GM18867 (cell line): Measurements from ENCODE around the gene CDCA3.
"Not testable (repeated sequence)": the region's sequence is repeated elsewhere in the genome, so short reads cannot be mapped to it uniquely, and the experiment has no call there.

Experiments
- ATAC-seq: cut with Tn5 transposase; IDR thresholded peaks from one replicate; pipeline ENCODE4 v1.9.1; 2021; ENCODE audit warnings: mild to moderate bottlenecking, moderate library complexity; ENCODE audit not compliant: unreplicated experiment

CDCA3 gene

GRCh38 chr12:6851153-6851920, at the start of gene CDCA3:
Gene CDCA3, minus strand, starts transcription at chr12:6851286. Its CDS starts 334 bp downstream, at chr12:6850952.
- peak; percentile 54 for ATAC-seq

GRCh38 chr12:6899837-6900519, 48.9 kb upstream of the CDCA3 start:
- no peak for ATAC-seq

- no peak for ATAC-seq
Measured at GRCh38 chr12:6899427-6899826, 48.3 kb upstream of the CDCA3 start.

GRCh38 chr12:6896846-6897435, 45.9 kb upstream of the CDCA3 start:
- no peak for ATAC-seq

- no peak for ATAC-seq
Measured at GRCh38 chr12:6894321-6894720, 43.2 kb upstream of the CDCA3 start.

GRCh38 chr12:6892683-6893082, 41.6 kb upstream of the CDCA3 start:
- not testable (repeated sequence) for ATAC-seq

- ATAC-seq = no peak
Measured at GRCh38 chr12:6891646-6892001, 40.5 kb upstream of the CDCA3 start.

- peak; percentile 92 for ATAC-seq
Measured at GRCh38 chr12:6890789-6891645, 39.9 kb upstream of the CDCA3 start.

- ATAC-seq = not testable (repeated sequence)
Measured at GRCh38 chr12:6889775-6890573, 38.9 kb upstream of the CDCA3 start.

GRCh38 chr12:6888794-6889193, 37.7 kb upstream of the CDCA3 start:
- ATAC-seq = not testable (repeated sequence)

GRCh38 chr12:6888360-6888759, 37.3 kb upstream of the CDCA3 start:
- no peak for ATAC-seq

- no peak for ATAC-seq
Measured at GRCh38 chr12:6887460-6887859, 36.4 kb upstream of the CDCA3 start.

- ATAC-seq = not testable (repeated sequence)
Measured at GRCh38 chr12:6886206-6886999, 35.3 kb upstream of the CDCA3 start.

GRCh38 chr12:6884539-6884938, 33.5 kb upstream of the CDCA3 start:
- no peak for ATAC-seq

GRCh38 chr12:6883683-6884082, 32.6 kb upstream of the CDCA3 start:
- ATAC-seq = no peak

GRCh38 chr12:6883252-6883651, 32.2 kb upstream of the CDCA3 start:
- ATAC-seq = no peak

- not testable (repeated sequence) for ATAC-seq
Measured at GRCh38 chr12:6879824-6880223, 28.7 kb upstream of the CDCA3 start.

GRCh38 chr12:6874015-6874368, 22.9 kb upstream of the CDCA3 start:
- ATAC-seq = not testable (repeated sequence)
